Measurements from ENCODE around the gene SLC45A1.

- TF ChIP-seq POLR2A (IDR thresholded peaks at IDR 0.05; ENCODE audit: borderline replicate concordance, extremely low read depth, insufficient read depth, insufficient read length): no peak
- TF ChIP-seq CTCF (IDR thresholded peaks at IDR 0.05 in 2 of 3, conservative IDR thresholded peaks at IDR 0.05 in 1 of 3; ENCODE audit: borderline replicate concordance in 1 of 3, insufficient read depth in 1 of 3, low read depth in 2 of 3, low read length in 2 of 3): no peak
- no peak for TF ChIP-seq YY1 (IDR thresholded peaks at IDR 0.05; ENCODE audit: extremely low read depth, insufficient replicate concordance, low read depth, low read length)
- no peak for TF ChIP-seq ELF1 (IDR thresholded peaks at IDR 0.05; ENCODE audit: borderline replicate concordance, low read depth)
- no peak for TF ChIP-seq FOSL1 (IDR thresholded peaks at IDR 0.05; ENCODE audit: low read depth)
- no peak for TF ChIP-seq EZH2phosphoT487 (IDR thresholded peaks at IDR 0.05; ENCODE audit: borderline replicate concordance)
- TF ChIP-seq EZH2 (IDR thresholded peaks at IDR 0.05): no peak
Measured at GRCh38 chr1:8362701-8363101, 44.8 kb downstream of the SLC45A1 start.

Measured in HCT116 (cell line).